HepG2 (cell line): ENCODE data around the gene ATP11A. TPM values are rescaled to one million over a fixed set of nuclear protein-coding genes. Genes with fewer than 3 reads are reported as not detected.

Experiments
- ATAC-seq: fragments of 200-7000 bp; cut with Tn5 transposase; 3 replicates; pipeline ENCODE4 v1.9.1; 2020; ENCODE audit warnings: mild to moderate bottlenecking, moderate library complexity
- BruUV-seq: library from RNA; stranded (reverse); fragments of 400-500 nt; replicated peaks from 2 replicates; lab custom pipeline; 2021; lab: Mats Ljungman, UMichigan
- CTCF ChIA-PET: fragments of 300-600 bp; formaldehyde crosslinking; extraction: SDS; loops from one replicate; lab custom pipeline; 2021; ENCODE audit warnings: low total read pairs, inconsistent platforms, low intra/inter-chr PET ratio; lab: Yijun Ruan, JAX
- POLR2A ChIA-PET: fragments of 350-600 bp; sonication (Branson Sonifier 250); formaldehyde crosslinking; loops from one replicate; lab custom pipeline; 2020; ENCODE audit warnings: antibody characterized with exemption, inconsistent platforms; lab: Yijun Ruan, JAX
- DNase-seq: peaks from one replicate; pipeline ENCODE4 v3.0.0-alpha.2; 2015; ENCODE audit warnings: low spot score
- FAIRE-seq: peaks from 3 replicates; lab custom pipeline; 2011; peaks lifted over from hg19 to GRCh38; lab: Jason Lieb, UNC
- H2AFZ ChIP-seq: one replicate; pipeline ENCODE4 v1.6.1; 2011; ENCODE audit warnings: low read length, inconsistent platforms
- H3K27ac ChIP-seq: fragments of 300-600 bp; 3 replicates; pipeline ENCODE4 v1.8.0; 2011; ENCODE audit warnings: mixed run types, mild to moderate bottlenecking, mixed read lengths, low read length, inconsistent platforms; ENCODE audit not compliant: insufficient read depth; ENCODE audit errors: extremely low read length
- H3K27me3 ChIP-seq, 2 experiments: fragments of 200-600 bp in 1 of 2; 2 replicates in 1 of 2; 3 replicates in 1 of 2; pipeline versions ENCODE4 v1.6.0 to v1.8.0; 2011; ENCODE audit warnings: low read length in 2 of 2, mild to moderate bottlenecking in 2 of 2, moderate library complexity in 2 of 2, inconsistent platforms in 1 of 2; ENCODE audit not compliant: insufficient read depth in 2 of 2, control insufficient read depth in 1 of 2
- H3K36me3 ChIP-seq, 2 experiments: fragments of 200-600 bp in 1 of 2; replicated peaks in 1 of 2; 2 replicates in 1 of 2; 3 replicates in 1 of 2; pipeline versions ENCODE4 v1.5.1 to v1.8.0; 2011; ENCODE audit warnings: low read length in 2 of 2, inconsistent platforms in 1 of 2; ENCODE audit not compliant: insufficient read depth in 2 of 2, control insufficient read depth in 1 of 2
- H3K4me1 ChIP-seq: 2 replicates; pipeline ENCODE4 v1.5.1; 2012; ENCODE audit warnings: low read length, inconsistent platforms; ENCODE audit not compliant: insufficient read depth
- H3K4me2 ChIP-seq: 2 replicates; pipeline ENCODE4 v1.6.0; 2011; ENCODE audit warnings: low read depth, low read length, inconsistent platforms
- H3K4me3 ChIP-seq, 3 experiments: fragments of 200-600 bp in 1 of 3; sonication (generic), shearing (Covaris generic) in 1 of 3; replicated peaks in 1 of 3; 2 replicates each; pipeline ENCODE4 v1.5.1; 2011 to 2016; ENCODE audit warnings: low read length in 3 of 3, inconsistent platforms in 2 of 3, low read depth in 2 of 3, mild to moderate bottlenecking in 2 of 3, control low read depth in 1 of 3, mixed read lengths in 1 of 3; ENCODE audit not compliant: insufficient read depth in 1 of 3
- H3K79me2 ChIP-seq: one replicate; pipeline ENCODE4 v1.6.1; 2011; ENCODE audit warnings: low read length, inconsistent platforms; ENCODE audit not compliant: insufficient read depth
- H3K9ac ChIP-seq: 2 replicates; pipeline ENCODE4 v1.6.0; 2011; ENCODE audit warnings: mild to moderate bottlenecking, low read depth, low read length, inconsistent platforms; ENCODE audit not compliant: insufficient read depth
- H3K9me3 ChIP-seq: 2 replicates; pipeline ENCODE4 v1.5.1; 2012; ENCODE audit warnings: mild to moderate bottlenecking, low read length
- H4K20me1 ChIP-seq: 2 replicates; pipeline ENCODE4 v1.6.0; 2011; ENCODE audit warnings: inconsistent platforms, mild to moderate bottlenecking, low read length, moderate library complexity; ENCODE audit not compliant: insufficient read depth
- CC2D1A ChIP-seq: sonication (generic); formaldehyde crosslinking; IDR thresholded peaks from 2 replicates; pipeline ENCODE4 v1.8.1; 2023; ENCODE audit warnings: mild to moderate bottlenecking, missing genetic modification reagents
- KLF9 ChIP-seq: IDR thresholded peaks from 2 replicates; pipeline ENCODE4 v1.6.1; 2016; ENCODE audit warnings: low read depth
- MAX ChIP-seq: IDR thresholded peaks from 2 replicates; pipeline ENCODE4 v1.6.1; 2012; ENCODE audit warnings: inconsistent platforms
- ONECUT2 ChIP-seq: sonication (generic); formaldehyde crosslinking; IDR thresholded peaks from 2 replicates; pipeline ENCODE4 v1.4.0; 2020; ENCODE audit warnings: missing genetic modification reagents
- TAF1 ChIP-seq: sonication (generic); formaldehyde crosslinking; IDR thresholded peaks from 2 replicates; pipeline ENCODE4 v1.4.0; 2020; ENCODE audit warnings: missing genetic modification reagents
- ZHX1 ChIP-seq: sonication (generic); formaldehyde crosslinking; IDR thresholded peaks from 2 replicates; pipeline ENCODE4 v1.8.1; 2022; ENCODE audit warnings: low read depth, mild to moderate bottlenecking, missing genetic modification reagents
- ZNF18 ChIP-seq: sonication (generic); formaldehyde crosslinking; IDR thresholded peaks from 2 replicates; pipeline ENCODE4 v1.8.0; 2022; ENCODE audit warnings: mild to moderate bottlenecking, missing genetic modification reagents; ENCODE audit not compliant: insufficient replicate concordance
- ZNF563 ChIP-seq: sonication (generic); formaldehyde crosslinking; IDR thresholded peaks from 2 replicates; pipeline ENCODE4 v1.8.0; 2022; ENCODE audit warnings: mild to moderate bottlenecking, moderate library complexity, missing genetic modification reagents
- ZNF790 ChIP-seq: sonication (generic); formaldehyde crosslinking; IDR thresholded peaks from 2 replicates; pipeline ENCODE4 v1.8.0; 2022; ENCODE audit warnings: missing genetic modification reagents, mild to moderate bottlenecking, borderline replicate concordance
- ZNF879 ChIP-seq: sonication (generic); formaldehyde crosslinking; IDR thresholded peaks from 2 replicates; pipeline ENCODE4 v1.8.1; 2023; ENCODE audit warnings: missing genetic modification reagents
- WGBS: methylation state at CpG from one replicate; pipeline ENCODE4 v1.1.6; 2017; ENCODE audit warnings: low lambda C conversion rate; 5-methylcytosine and 5-hydroxymethylcytosine counted together
- in situ Hi-C: cut with HindIII; loops from 2 replicates; pipeline ENCODE4 v1.10.0; 2017; ENCODE audit warnings: low pct_unique_long_range_greater_than_20kb; ENCODE audit not compliant: extremely low pct_ligation_motif_present
- intact Hi-C: fragments of 100-400 bp; cut with micrococcal nuclease; formaldehyde crosslinking; loops from one replicate; pipeline ENCODE4 v1.10.0; 2022; ENCODE audit not compliant: unreplicated experiment
- polyA plus RNA-seq, 8 experiments: library from polyadenylated mRNA; depleted of rRNA in 3 of 8; stranded (reverse) in 7 of 8; unstranded in 1 of 8; fragments of >200 nt; fragmentation: Illumina TruSeq in 4 of 8; extraction: Trizol in 4 of 8; gene quantifications; 2 replicates each; pipeline versions ENCODE4 v1.2.1 to v1.2.3, GENCODE V29; 2011 to 2016; ENCODE audit warnings: low read depth in 4 of 8, missing spikeins in 1 of 8, mixed read lengths in 1 of 8; ENCODE audit not compliant: insufficient read depth in 1 of 8
- total RNA-seq, 5 experiments: library from RNA; depleted of rRNA; stranded (reverse); fragments of >200 nt; fragmentation: Illumina TruSeq; extraction: Trizol; gene quantifications; 2 replicates each; pipeline ENCODE4 v1.2.3, GENCODE V29; 2016; ENCODE audit warnings: low read depth in 1 of 5
- TF ChIP-seq, protein P1 (sequence below): sonication (generic); formaldehyde crosslinking; IDR thresholded peaks from 2 replicates; pipeline ENCODE4 v1.8.1; 2023; ENCODE audit warnings: mild to moderate bottlenecking, missing genetic modification reagents, borderline replicate concordance
- TF ChIP-seq, protein P2 (sequence below): sonication (generic); formaldehyde crosslinking; IDR thresholded peaks from 2 replicates; pipeline ENCODE4 v1.4.0; 2020; ENCODE audit warnings: missing genetic modification reagents

The ATP11A gene
- total and polyA plus RNA-seq, 2 of the 13 experiments (the other 11 are each of a cell fraction or from before 2014, with no cell fraction given): 18.4 to 20.1 TPM

DNA sequence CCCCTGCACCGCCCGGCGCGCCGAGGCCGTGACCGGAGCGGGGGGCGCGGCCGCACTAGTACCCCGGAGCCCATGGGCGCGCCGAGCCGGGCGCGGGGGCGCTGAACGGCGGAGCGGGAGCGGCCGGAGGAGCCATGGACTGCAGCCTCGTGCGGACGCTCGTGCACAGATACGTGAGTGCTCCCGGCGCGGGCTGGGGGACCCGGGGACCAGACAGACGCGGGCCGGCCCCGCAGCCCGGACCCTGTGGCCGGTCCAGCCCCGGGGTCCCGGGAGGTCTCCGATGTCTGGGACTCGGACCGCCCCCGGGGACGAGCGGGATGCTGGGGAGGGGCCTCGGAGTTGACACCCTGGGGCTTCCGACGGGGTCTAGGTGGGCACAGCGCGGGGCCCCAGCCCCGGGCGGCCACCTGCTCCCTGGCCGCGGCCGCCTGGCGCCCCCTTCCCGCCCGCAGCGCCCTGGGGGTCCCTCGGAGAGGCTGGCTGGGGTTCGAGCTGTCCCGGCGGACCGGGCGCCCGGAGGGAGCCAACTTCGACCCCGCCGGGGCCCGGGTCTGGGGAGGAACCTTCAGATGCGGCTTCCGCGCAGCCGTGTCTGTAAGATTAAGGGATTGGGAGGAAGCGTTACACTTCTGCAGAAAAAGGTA, 568 bp downstream of the ATP11A start:
- peak overlapping the region; percentile 92 for H3K9ac ChIP-seq
- in situ Hi-C loops: no loop called here
- no peaks in the 10 kb centered on the region; a peak in 1 of 5 replicates for H3K27me3 ChIP-seq
- BruUV-seq: no TSS peak
- no peak overlapping the region for H2AFZ ChIP-seq
- WGBS: 2% methylated on average over 9 of the region's 77 CpGs
- ChIA-PET CTCF (no interaction called here), POLR2A (interaction anchor here (1.0 to 1.4 kb wide), 3 partner anchors 20 to 203 kb away, joined by 3 to 4 read pairs (median 3); no protein-coding TSS in a partner anchor)
- peak overlapping the region; percentile 83 for H3K27ac ChIP-seq
- H3K4me1 ChIP-seq: peaks cover 55% of the 10 kb centered on the region
- peaks cover 32% of the 10 kb centered on the region for H4K20me1 ChIP-seq
- peaks cover 4 to 16% of the 10 kb centered on the region in 2 experiments for H3K36me3 ChIP-seq
- H3K79me2 ChIP-seq: peaks cover 55% of the 10 kb centered on the region
- ATAC-seq (peak; percentile 4; the same call in 2 of the 3 replicates), FAIRE-seq (no peak), DNase-seq (no peak)
- intact Hi-C loops: loop anchor here (2.0 to 5.0 kb wide), 2 partner anchors 30 to 457 kb away; no protein-coding TSS in a partner anchor
- H3K4me2 ChIP-seq: peak overlapping the region; percentile 96
- peak overlapping the region; percentile 88 to 96 (median 90) for H3K4me3 ChIP-seq
- no peaks in the 10 kb centered on the region for H3K9me3 ChIP-seq
- TF ChIP-seq, protein P1, sequence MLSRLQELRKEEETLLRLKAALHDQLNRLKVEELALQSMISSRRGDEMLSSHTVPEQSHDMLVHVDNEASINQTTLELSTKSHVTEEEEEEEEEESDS: no peak
- TF ChIP-seq ZNF18 (CRISPR knock-in tag) (no peak), CC2D1A (no peak), ONECUT2 (CRISPR knock-in tag) (no peak), KLF9 (CRISPR knock-in tag) (no peak), ZNF879 (no peak), ZHX1 (CRISPR knock-in tag) (no peak), TAF1 (no peak), ZNF563 (CRISPR knock-in tag) (peak; percentile 18; the same call in 1 of the 2 replicates), MAX (peak; percentile 49), ZNF790 (0 out of 2 replicates have a peak, but pooled peaks have one; percentile 10)
- TF ChIP-seq, protein P2, sequence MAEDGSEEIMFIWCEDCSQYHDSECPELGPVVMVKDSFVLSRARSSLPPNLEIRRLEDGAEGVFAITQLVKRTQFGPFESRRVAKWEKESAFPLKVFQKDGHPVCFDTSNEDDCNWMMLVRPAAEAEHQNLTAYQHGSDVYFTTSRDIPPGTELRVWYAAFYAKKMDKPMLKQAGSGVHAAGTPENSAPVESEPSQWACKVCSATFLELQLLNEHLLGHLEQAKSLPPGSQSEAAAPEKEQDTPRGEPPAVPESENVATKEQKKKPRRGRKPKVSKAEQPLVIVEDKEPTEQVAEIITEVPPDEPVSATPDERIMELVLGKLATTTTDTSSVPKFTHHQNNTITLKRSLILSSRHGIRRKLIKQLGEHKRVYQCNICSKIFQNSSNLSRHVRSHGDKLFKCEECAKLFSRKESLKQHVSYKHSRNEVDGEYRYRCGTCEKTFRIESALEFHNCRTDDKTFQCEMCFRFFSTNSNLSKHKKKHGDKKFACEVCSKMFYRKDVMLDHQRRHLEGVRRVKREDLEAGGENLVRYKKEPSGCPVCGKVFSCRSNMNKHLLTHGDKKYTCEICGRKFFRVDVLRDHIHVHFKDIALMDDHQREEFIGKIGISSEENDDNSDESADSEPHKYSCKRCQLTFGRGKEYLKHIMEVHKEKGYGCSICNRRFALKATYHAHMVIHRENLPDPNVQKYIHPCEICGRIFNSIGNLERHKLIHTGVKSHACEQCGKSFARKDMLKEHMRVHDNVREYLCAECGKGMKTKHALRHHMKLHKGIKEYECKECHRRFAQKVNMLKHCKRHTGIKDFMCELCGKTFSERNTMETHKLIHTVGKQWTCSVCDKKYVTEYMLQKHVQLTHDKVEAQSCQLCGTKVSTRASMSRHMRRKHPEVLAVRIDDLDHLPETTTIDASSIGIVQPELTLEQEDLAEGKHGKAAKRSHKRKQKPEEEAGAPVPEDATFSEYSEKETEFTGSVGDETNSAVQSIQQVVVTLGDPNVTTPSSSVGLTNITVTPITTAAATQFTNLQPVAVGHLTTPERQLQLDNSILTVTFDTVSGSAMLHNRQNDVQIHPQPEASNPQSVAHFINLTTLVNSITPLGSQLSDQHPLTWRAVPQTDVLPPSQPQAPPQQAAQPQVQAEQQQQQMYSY: 0 out of 2 replicates have a peak, but pooled peaks have one; percentile 6
